ENCODE results near the gene WNT9B. TPM values are rescaled to one million over a fixed set of nuclear protein-coding genes. Genes with fewer than 3 reads are reported as not detected.
"Not testable (repeated sequence)": the region's sequence is repeated elsewhere in the genome, so short reads cannot be mapped to it uniquely, and the experiment has no call there.

WNT9B gene
- total and polyA plus RNA-seq, 2 of the 13 experiments (the other 11 are each of a cell fraction or from before 2014, with no cell fraction given), result not detected

DNA sequence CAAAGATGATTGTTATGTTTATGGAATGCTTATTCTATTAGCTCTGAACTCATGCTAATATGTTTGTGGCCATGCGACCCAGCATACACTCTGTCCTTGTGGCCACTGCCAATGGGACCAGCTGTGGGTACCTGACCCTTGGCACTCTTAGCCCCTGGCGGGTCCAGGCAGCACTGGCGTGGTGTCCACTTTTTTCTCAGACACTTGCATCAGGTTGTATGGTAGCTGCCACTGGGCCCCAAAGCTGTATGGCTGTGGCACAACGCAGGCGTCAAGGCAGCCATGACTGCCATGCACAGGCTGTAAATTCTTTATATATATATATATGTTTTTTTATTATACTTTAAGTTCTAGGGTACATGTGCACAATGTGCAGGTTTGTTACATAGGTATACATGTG lies 12.2 kb upstream of the WNT9B start (continued):
- no peak for TF ChIP-seq SRF (IDR thresholded peaks at IDR 0.05; ENCODE audit: low read depth, low read length)
- TF ChIP-seq, protein P1, sequence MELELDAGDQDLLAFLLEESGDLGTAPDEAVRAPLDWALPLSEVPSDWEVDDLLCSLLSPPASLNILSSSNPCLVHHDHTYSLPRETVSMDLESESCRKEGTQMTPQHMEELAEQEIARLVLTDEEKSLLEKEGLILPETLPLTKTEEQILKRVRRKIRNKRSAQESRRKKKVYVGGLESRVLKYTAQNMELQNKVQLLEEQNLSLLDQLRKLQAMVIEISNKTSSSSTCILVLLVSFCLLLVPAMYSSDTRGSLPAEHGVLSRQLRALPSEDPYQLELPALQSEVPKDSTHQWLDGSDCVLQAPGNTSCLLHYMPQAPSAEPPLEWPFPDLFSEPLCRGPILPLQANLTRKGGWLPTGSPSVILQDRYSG (CRISPR knock-in tag; IDR thresholded peaks at IDR 0.05), result no peak

DNA sequence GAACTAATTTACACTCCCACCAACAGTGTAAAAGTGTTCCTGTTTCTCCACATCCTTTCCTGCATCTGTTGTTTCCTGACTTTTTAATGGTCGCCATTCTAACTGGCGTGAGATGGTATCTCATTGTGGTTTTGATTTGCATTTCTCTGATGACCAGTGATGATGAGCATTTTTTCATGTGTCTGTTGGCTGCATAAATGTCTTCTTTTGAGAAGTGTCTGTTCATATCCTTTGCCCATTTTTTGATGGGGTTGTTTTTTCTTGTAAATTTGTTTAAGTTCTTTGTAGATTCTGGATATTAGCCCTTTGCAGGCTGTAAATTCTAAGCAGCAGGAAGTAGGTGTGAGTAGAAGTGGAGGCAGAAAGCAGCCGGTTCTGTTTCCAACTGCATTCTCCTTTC lies 10.8 kb upstream of the WNT9B start:
- in situ Hi-C loops (cut with HindIII; ENCODE audit: extremely low pct_ligation_motif_present, low pct_unique_long_range_greater_than_20kb), result loop anchor here (25.0 kb wide), 1 partner anchor 828 kb away; no protein-coding TSS in a partner anchor
- POLR2A ChIA-PET; DNase-seq (ENCODE audit: low spot score); H3K36me3 ChIP-seq (replicated peaks in 1 of 2; ENCODE audit: control insufficient read depth in 1 of 2, insufficient read depth in 2 of 2, low read length in 2 of 2); ATAC-seq; H3K4me2 ChIP-seq (ENCODE audit: low read depth, low read length); H3K27ac ChIP-seq (ENCODE audit: extremely low read length, insufficient read depth, low read length); FAIRE-seq; H4K20me1 ChIP-seq (ENCODE audit: insufficient read depth, low read length); H3K9ac ChIP-seq (ENCODE audit: insufficient read depth, low read depth, low read length); H2AFZ ChIP-seq (ENCODE audit: low read length); H3K79me2 ChIP-seq (ENCODE audit: insufficient read depth, low read length); BruUV-seq (replicated peaks); H3K4me3 ChIP-seq (replicated peaks in 1 of 3; ENCODE audit: insufficient read depth in 1 of 3, low read depth in 2 of 3, low read length in 3 of 3): not testable (repeated sequence)
- 37% methylated on average over 3 of the region's 3 CpGs for WGBS (ENCODE audit: low lambda C conversion rate)
- H3K9me3 ChIP-seq (ENCODE audit: low read length), result peaks cover 12% of the 10 kb centered on the region
- peaks cover 20% of the 10 kb centered on the region; the same call in 1 of the 2 replicates for H3K4me1 ChIP-seq (ENCODE audit: insufficient read depth, low read length)
- intact Hi-C loops (cut with micrococcal nuclease; ENCODE audit: unreplicated experiment), result loop anchor here (2.0 to 5.0 kb wide), 2 partner anchors 37 to 100 kb away; no protein-coding TSS in a partner anchor
- H3K27me3 ChIP-seq (ENCODE audit: control insufficient read depth in 1 of 2, insufficient read depth in 2 of 2, low read length in 2 of 2), result peaks cover 0 to 10% of the 10 kb centered on the region in 2 experiments; a peak in 3 of 5 replicates
- CTCF ChIA-PET (ENCODE audit: low intra/inter-chr PET ratio, low total read pairs), result interaction anchor here (2.1 to 2.2 kb wide), 2 partner anchors 100 to 160 kb away, joined by 9 to 18 read pairs; no protein-coding TSS in a partner anchor

DNA sequence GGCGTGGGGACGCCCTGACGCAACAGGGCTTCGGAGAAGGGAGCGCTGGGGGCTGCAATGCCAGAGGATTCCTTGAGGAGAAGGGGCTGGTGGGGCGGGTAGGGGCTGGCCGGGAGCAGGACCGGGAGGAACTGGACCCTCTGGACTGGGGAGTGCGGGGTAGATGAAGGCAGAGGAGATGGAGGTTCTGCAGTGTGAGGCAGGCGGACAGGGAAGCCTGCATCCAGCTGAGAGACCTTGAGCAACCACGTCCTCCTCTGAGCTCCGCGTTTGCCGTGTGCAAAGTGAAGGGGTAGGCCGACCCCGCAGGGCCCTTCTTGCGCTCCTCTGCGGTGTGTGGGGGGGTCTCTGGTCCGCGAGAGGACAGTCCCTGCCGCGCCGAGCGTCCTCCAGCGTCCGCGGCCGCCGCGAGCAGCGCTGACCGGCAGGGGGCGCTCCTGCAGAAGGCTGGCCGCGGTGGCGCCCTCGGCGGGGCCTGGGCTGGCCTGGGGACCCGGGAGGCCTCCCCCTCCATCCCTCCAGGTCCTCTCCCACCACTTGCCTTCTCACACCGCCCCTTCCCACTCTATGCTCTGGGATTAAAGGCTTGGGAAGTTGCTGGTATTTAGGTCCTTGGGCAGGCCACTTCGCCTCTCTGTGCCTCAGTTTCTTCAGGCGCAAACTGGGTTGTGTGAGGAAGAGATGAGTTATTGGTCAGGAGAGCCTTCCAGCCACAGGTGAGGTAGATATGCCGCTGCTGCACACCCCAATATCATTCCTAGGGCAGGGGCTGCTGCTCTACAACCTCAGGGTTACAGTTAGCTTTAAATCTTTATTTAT lies 9.6 kb upstream of the WNT9B start:
- in situ Hi-C loops (cut with HindIII; ENCODE audit: extremely low pct_ligation_motif_present, low pct_unique_long_range_greater_than_20kb), result loop anchor here (25.0 kb wide), 1 partner anchor 829 kb away; no protein-coding TSS in a partner anchor
- ChIA-PET CTCF (ENCODE audit: low intra/inter-chr PET ratio, low total read pairs) (interaction anchor here (0.6 to 2.8 kb wide), 4 partner anchors 33 to 159 kb away, joined by 3 to 18 read pairs (median 12); no protein-coding TSS in a partner anchor), POLR2A (no interaction called here)
- ATAC-seq, result peak; percentile 92
- peak overlapping the region; percentile 73 for H3K4me2 ChIP-seq (ENCODE audit: low read depth, low read length)
- H2AFZ ChIP-seq (ENCODE audit: low read length), result no peak overlapping the region
- no peaks in the 10 kb centered on the region for H3K36me3 ChIP-seq (replicated peaks in 1 of 2; ENCODE audit: control insufficient read depth in 1 of 2, insufficient read depth in 2 of 2, low read length in 2 of 2)
- 45% methylated on average over 14 of the region's 43 CpGs for WGBS (ENCODE audit: low lambda C conversion rate)
- no peak overlapping the region for H3K9ac ChIP-seq (ENCODE audit: insufficient read depth, low read depth, low read length)
- H3K9me3 ChIP-seq (ENCODE audit: low read length), result peaks cover 12% of the 10 kb centered on the region
- no peak for FAIRE-seq
- DNase-seq (ENCODE audit: low spot score), result no peak
- no peaks in the 10 kb centered on the region for H4K20me1 ChIP-seq (ENCODE audit: insufficient read depth, low read length)
- peaks cover 0 to 10% of the 10 kb centered on the region in 2 experiments; a peak in 3 of 5 replicates for H3K27me3 ChIP-seq (ENCODE audit: control insufficient read depth in 1 of 2, insufficient read depth in 2 of 2, low read length in 2 of 2)
- no peaks in the 10 kb centered on the region for H3K79me2 ChIP-seq (ENCODE audit: insufficient read depth, low read length)
- intact Hi-C loops (cut with micrococcal nuclease; ENCODE audit: unreplicated experiment), result loop anchor here (1.0 to 5.0 kb wide), 3 partner anchors 36 to 160 kb away; no protein-coding TSS in a partner anchor
- no TSS peak for BruUV-seq (replicated peaks)
- H3K4me1 ChIP-seq (ENCODE audit: insufficient read depth, low read length), result peaks cover 22% of the 10 kb centered on the region
- peak overlapping the region in 2 of 3 experiments; percentile 12 to 68; a peak in 2 of 6 replicates for H3K4me3 ChIP-seq (replicated peaks in 1 of 3; ENCODE audit: insufficient read depth in 1 of 3, low read depth in 2 of 3, low read length in 3 of 3)
- H3K27ac ChIP-seq (ENCODE audit: extremely low read length, insufficient read depth, low read length), result no peak overlapping the region
- no peak for TF ChIP-seq ZNF3 (CRISPR knock-in tag; IDR thresholded peaks at IDR 0.05)
- TF ChIP-seq ZSCAN21 (CRISPR knock-in tag; IDR thresholded peaks at IDR 0.05; ENCODE audit: borderline replicate concordance), result peak; percentile 73; the same call in 1 of the 2 replicates
- TF ChIP-seq, protein P2, sequence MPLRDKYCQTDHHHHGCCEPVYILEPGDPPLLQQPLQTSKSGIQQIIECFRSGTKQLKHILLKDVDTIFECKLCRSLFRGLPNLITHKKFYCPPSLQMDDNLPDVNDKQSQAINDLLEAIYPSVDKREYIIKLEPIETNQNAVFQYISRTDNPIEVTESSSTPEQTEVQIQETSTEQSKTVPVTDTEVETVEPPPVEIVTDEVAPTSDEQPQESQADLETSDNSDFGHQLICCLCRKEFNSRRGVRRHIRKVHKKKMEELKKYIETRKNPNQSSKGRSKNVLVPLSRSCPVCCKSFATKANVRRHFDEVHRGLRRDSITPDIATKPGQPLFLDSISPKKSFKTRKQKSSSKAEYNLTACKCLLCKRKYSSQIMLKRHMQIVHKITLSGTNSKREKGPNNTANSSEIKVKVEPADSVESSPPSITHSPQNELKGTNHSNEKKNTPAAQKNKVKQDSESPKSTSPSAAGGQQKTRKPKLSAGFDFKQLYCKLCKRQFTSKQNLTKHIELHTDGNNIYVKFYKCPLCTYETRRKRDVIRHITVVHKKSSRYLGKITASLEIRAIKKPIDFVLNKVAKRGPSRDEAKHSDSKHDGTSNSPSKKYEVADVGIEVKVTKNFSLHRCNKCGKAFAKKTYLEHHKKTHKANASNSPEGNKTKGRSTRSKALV (CRISPR knock-in tag; IDR thresholded peaks at IDR 0.05), result no peak
- no peak for TF ChIP-seq ZNF17 (CRISPR knock-in tag; IDR thresholded peaks at IDR 0.05)
- TF ChIP-seq, protein P3, sequence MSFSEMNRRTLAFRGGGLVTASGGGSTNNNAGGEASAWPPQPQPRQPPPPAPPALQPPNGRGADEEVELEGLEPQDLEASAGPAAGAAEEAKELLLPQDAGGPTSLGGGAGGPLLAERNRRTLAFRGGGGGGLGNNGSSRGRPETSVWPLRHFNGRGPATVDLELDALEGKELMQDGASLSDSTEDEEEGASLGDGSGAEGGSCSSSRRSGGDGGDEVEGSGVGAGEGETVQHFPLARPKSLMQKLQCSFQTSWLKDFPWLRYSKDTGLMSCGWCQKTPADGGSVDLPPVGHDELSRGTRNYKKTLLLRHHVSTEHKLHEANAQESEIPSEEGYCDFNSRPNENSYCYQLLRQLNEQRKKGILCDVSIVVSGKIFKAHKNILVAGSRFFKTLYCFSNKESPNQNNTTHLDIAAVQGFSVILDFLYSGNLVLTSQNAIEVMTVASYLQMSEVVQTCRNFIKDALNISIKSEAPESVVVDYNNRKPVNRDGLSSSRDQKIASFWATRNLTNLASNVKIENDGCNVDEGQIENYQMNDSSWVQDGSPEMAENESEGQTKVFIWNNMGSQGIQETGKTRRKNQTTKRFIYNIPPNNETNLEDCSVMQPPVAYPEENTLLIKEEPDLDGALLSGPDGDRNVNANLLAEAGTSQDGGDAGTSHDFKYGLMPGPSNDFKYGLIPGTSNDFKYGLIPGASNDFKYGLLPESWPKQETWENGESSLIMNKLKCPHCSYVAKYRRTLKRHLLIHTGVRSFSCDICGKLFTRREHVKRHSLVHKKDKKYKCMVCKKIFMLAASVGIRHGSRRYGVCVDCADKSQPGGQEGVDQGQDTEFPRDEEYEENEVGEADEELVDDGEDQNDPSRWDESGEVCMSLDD (CRISPR knock-in tag; IDR thresholded peaks at IDR 0.05; ENCODE audit: borderline replicate concordance), result no peak
- TF ChIP-seq ZNF354B (CRISPR knock-in tag; IDR thresholded peaks at IDR 0.05), result no peak
